ENCODE data around the gene P2RY6.
"Not testable (repeated sequence)": the region's sequence is repeated elsewhere in the genome, so short reads cannot be mapped to it uniquely, and the experiment has no call there.

P2RY6 gene

DNA sequence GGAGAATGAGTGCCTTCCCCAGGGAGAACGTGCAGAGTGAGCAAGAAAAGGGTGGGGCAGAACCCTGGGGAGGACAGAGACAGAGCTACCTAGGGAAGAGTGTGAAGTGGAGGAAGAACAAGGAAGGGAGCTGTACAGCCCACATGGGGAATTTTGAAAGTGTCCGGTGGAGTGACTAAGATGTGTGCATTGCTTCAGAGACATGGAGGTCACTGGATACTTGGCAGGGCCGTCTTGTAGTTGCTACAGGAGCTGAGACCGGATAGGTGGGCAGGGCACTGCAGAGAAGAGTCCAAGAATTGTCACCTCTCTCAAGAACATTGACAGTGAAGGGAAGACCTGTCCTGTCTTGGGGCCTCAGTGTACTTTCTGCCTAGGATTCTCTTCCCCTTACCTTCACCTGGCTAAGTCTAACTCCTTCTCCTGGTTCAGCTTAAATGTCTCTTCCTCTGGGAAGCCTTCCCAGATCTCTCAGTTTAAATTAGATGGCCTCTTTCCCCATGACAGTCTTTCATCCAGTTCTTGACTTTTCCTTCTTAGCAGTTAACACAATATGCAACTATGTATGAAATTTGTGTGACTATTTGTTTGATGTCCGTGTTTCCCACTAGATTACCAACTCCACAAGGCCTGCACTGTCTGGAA, 9.2 kb upstream of the P2RY6 start:
- no peak for DNase-seq

DNA sequence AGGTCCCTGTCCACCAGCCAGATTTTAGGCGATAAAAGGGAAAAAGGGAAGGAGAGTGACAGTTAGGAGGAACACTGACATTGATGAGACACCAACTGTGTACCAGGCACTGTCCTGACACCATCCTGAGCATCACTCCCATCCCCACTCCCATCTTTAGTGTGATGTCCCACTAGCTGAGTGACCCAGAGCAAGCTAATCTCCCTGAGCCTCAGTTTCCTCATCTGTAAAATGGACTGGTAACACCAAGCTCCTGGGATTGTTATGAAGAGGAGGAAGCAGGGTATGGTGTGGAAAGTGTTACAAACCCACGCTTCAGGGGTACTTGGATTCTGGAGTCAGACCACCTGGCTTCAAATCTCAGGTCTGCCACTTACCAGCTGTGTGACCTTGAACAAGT, 8.5 kb upstream of the P2RY6 start:
- no peak for DNase-seq

DNA sequence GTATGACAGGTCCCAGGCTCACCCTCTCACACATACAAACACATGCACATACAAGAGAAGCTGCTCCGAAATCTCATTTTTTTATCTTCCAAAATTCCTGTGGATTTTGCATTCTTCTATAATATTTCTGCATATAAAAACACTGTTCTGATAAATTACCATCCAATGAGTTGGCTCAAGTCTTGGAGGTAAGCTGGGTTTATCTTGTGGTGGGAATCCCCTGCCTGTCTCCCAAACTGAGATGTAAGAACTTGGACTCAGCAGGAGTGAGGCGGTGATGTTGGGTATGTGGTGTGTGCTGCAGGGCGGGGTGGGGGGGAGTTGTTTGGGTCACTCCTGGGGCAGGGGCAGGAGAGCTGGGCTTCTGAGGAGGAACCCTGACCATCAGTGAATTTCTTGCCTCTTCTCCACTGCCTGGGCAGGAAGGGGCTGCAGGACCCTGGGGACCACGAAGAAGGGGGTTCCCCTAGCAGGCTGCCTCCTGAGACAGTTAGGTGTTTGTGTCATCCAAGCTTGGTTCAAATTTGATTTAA, 6.8 kb upstream of the P2RY6 start:
- DNase-seq, result no peak

DNA sequence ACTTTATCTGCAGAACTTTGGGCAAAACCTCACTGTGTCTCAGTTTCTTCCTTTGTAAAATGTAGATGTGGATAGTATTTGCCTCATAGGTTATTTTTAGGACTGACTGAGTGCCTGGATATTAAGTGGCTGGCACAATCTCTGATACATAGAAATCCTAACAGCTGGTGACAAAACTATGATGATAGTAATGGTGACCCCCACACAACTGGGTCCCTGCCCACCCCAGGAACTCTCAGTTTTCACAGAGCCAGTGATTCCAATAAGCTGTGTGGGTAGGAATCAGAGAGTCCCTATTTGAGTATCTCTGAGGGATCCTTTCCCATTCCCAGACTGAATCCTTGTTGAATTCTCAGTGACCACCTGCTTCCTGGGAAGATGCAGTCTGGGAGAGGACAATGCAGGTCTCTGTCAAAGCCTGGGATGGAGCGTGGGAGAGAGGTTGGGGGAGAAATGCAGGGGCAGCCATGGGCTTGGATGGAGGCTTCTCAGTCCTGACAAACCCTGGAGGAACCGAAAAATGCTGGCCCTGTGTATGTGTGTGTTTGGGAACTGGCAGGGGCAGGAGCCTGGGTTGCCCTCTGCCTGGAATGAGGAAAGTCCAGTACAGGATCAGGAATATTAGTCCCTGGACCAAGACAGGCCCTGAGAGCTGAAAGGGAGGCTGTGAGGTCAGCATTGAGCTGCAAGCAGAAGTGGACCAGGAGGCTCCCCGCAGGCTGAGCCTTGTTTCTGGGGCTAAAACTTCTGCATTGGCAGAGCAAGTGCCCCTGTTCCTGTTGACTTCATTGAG, 6.1 kb upstream of the P2RY6 start:
- DNase-seq, result no peak

DNA sequence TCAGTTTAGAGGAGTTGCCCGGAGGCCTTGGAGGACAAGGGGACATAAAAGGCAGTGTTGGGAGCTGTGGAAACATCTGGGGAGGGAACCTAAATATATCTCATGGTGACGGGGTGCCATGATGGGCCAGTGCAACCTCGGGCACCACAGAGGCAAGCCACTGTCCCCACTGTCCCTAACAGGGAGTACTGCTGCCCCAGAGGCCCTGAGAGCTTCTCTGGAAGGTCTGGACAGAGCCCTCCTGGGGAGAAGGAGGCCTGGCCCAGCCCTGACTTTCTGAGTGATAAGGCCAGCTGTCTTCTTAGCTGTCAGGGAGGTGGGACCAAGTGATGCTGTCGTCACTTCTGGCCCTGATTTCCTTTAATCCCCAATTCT, 5.5 kb upstream of the P2RY6 start:
- DNase-seq, result no peak

DNA sequence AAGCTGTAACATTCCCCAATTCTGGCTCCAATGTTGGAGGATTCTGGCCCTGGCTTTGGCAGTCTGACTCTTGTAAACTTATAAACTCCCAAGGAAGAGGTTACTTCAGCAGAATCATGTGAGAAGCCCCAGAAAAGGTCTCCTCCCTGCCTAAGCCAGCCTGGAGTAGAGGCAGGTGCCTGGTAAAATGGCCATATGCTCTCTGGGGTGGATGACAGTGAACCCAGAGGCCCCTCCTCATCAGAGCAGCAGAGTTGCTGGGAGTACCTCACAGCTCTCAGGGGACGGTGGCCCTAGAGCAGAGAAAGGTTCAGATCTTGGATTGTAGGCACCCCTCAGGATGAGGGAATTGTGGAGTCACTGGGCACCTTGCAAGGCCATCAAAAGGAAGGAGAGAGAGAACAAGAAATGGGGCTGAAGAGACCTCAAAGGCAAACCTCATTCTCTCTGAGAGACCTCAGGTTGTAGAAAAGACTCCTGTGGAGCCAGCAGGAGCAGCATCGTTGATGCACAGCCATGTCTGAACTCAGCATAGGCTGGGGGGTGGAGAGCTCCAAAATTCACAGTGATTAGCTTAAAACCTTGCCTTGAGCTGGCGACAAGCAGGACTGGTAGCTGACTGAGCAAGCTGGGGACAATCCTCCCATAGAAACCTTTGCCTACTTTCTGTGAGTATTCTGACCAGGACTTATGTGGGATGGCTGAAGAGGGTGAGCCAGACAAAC, 4.9 kb upstream of the P2RY6 start:
- no peak for DNase-seq

DNA sequence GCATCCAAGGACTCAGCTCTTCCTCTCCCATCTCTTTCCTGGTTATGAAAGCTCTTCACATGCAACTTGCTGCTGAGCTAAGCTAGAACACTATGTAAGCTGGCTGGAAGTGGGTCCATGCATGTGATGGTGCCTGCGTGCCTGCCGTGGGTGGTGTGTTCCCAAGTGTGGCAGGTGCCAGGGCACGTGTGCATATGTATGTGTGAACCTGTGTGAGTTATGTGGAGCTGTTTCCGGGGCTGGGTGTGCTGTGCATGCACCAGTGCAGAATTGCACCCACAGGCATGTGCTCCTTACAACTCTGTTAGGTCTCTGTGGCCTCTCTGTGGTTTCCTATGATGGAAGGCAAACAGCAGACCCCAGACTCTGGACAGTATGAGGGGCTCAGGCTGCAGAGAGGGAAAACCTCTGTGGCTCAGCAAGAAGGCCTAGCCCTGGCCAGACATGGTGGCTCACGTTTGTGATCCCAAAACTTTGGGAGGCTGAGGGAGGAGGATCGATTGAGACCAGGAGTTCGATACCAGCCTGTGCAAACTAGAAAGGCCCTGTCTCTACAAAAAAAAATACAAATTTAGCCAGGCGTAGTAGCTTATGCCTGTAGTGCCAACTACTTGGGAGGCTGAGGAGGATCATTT, 4.1 kb upstream of the P2RY6 start:
- no peak for DNase-seq

DNA sequence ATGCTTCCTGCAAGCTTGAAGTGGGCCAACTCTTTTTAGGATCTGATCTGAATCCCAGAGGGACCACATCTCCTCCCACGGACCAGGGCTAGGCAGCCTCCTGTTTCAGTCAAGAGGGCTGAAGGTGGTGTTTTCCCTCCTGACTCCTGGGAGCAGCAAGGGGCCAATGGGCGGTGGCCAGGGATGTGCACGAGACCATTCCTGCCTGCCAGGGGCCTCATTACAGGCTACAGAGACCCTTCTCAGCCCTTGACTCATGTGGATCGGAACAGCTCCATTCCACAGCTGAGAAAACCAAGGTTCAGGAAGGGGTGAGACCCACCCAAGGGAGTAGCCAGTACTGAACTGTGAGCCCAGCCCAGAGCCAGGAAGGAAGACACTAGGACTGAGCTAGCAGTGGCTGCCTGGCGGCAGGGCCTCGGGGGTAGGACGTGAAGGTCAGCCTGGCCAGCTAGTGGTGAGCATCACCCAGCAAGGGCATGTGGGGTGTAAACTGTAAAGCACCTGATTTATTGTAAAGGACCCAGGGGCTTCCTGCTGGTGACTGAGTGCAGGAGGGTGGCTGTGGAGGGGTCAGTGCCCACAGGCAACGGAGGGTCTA, 3.4 kb upstream of the P2RY6 start:
- no peak for DNase-seq

DNA sequence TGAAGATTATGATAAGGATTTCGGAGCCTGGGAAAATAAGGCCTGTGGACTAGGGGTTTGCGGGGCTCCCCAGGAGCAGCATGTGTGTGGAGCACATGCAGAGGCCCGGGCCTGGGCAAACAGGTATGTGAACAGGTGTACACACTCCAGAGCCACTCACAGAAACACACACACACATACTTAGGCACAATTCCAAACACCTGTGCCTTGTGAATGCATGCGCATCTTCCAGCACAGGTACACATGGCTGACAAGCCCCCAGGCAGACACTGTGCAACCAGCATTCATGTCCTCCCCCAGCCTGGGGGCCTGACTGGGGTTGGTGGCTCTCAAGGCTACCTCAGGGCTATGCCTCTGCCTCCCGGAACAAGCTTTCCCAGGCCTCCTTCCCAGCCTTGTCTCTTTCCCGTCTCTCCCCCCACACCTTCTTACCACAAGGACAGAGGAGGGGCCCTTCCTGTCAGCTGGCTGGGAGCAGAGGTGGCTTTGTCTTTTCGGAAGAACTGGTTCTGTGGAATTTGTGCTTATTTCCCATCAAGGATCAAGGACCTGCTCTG, 2.6 kb upstream of the P2RY6 start:
- no peak for DNase-seq

DNA sequence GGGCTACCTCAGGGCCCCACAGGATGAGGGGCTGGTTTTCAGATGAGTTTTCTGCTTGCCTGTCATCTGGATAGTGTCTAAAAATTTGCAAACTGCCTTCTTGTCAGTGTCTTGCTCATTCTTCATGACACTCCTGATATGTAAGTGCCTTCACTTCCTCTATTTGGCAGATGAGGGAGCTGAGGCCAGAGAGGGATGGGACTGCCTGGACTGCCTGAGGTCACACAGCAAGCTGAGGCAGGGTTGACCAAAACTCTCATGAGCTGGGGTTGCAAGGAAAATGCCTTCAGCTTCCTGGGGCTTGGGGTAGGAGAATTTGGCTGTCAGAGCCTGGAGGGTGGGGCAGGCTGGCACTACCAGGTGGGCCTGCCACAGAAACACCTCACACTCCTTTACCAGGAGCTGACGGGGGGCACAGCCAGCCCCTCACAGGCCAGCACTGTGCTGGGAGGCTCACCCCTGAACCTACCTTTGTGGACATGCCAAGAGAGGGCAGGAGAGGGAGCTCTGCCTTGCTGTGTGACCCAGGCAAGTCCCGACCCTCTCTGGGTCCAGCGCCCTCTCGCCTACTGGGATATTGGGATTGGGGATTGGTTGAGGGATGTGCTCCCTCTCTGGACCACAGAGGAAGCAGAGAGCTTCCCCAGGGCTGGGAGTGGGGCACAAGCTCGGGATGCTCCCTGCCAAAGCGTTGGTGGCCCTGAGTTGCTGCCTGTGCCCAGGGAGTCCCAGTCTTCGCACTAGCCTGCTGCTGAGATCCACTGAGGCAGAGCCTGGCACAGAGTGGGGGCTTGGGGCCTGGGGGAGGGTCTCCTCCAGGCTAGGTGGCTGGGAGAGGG, 1.9 kb upstream of the P2RY6 start:
- peak; percentile 47 to 62 for DNase-seq

DNA sequence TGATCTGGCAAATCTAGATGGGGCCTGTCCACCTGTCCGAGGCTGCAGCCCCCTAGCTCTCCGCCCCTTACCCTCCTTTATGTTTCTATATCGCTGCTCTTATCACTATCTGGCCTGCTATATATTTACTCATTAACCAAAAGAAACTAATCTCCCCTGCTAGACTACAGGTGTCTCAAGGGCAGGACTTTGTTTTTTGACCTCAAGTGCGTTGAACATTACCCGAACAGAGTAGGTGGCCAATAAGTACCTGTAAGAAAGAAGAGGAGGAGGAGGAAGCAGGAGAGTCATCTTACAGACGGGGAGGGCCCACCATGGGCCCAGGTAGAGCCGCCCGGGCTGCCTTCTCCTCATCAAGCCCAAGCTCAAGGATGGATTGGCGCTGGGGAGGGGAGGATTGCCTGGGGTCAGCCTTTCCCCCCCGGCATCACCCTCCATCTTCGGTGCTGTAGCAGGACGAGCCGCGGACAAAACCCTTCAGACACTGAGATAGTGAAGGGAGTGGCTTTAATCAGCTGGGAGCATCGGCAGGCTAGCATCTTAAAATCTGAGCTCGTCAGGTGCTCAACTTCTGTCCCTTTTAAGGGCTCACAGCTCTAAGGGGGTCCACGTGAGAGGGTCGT, 1.2 kb upstream of the P2RY6 start:
- DNase-seq, result no peak

DNA sequence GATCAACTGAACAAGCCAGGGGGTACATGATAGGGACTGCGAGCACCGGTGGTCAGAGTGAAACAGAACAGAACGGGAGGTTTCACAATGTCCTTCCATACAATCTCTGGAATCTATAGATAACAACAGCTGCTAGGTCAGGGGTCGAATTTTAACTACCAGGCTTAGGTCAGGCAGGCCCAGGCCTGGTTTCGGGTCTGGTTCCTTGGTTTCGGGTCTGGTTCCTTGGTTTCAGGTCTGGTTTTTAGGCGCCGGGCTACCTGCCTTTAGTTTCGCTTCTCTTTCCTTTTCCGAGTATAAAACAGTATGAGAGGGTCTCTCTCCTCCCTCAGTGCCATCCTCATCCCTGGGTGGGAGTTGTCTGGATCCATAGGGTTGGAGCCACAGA, 666 bp upstream of the P2RY6 start:
- not testable (repeated sequence) for DNase-seq

DNA sequence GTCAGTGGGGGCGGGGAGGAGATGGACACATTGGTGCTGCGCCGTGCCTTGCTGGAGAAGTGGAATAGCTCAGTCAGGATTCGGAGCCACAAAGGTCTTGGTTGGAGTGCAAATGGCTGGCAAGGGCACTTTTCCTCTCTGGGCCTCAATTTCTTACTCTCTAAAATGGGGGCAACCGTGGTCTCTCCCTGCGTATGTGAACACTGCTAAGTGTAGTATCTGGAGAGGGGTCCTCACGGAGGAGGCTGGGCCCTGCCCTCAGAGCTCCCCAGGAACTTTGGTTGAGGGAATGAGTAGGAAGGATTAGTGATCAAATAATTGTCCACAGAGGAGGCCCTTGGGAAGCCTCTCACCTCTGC, 521 bp downstream of the P2RY6 start:
- DNase-seq, result no peak

DNA sequence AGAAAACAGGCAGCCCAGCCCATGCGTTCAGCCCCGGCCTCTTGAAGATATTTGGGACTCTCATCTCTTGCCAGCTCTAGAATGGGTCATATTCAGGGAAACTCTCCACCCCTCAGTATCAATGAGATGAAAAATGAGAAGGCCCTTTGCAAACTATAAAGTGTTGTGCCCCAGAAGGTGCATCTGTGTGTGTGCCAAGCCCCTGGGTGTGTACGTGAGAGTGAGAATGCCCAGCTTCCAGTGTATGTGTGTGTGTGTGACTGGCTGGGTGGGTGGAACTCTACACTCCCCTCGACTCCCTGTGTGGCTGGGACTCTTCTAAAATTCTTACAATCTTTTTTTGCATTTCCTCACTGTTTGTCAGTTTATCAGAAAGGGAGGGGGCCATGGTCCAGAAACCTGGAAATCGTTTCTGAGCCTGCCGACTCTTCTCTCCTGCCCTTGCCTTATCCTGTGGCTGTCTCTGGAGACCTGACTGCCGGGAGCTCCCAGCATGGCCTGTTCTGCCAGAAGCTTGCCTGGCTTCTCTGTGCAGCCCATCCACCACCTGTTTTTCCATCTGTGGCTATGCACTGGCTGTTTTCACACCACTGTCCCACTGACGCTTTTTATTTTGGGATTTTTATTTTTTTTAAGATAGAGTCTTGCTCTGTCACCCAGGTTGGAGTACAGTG, 1.2 kb downstream of the P2RY6 start:
- no peak for DNase-seq

DNA sequence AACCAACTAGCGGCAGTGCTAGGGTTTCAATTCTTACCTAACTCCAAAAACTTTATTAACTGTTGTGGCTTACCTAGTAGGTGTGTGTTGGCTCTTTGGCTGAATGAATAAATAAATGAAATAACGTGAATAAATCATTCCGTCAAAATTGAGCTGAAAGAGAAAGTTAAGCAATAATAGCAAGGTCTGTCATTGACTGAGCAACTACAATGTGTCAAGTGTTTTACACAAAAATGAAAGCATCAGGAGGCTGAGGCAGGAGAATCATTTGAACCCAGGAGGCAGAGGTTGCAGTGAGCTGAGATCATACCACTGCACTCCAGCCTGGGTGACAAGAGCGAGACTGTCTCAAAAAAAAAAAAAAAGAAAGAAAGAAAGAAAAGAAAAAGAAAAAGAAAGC, 2.1 kb downstream of the P2RY6 start:
- not testable (repeated sequence) for DNase-seq

DNA sequence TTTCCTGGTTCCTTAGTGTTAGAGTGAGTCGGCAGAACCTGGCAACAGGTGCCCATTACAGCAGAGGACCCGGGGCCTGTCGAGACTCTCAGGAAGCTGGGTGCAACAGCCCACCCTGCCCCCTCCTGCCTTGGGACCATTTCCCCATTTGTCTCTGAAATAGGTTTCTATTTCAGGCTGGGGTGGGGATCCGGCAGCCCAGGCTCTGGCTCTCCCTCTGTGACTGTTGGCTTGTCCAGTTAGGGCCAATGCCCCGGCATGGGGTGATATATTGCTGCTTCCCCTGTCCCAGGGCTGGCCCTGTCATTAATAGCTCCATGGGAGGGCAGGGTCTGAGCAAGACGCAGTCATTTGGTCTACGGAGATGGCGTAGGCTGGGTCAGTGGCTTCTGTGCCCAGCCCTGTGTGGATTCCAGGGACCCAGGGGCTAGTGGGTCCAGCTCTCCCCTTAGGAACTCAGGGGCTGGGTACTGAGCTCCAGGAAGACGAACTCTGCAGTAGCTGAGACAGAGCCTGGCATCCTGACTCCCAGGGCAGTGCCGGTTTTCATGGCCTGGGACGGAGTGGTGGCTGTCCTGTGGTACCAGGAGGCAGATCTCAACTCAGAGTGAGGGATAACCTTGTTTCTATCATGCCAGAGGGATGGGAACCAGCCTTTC, 2.7 kb downstream of the P2RY6 start:
- DNase-seq, result peak in 1 of 2 experiments; percentile 28

DNA sequence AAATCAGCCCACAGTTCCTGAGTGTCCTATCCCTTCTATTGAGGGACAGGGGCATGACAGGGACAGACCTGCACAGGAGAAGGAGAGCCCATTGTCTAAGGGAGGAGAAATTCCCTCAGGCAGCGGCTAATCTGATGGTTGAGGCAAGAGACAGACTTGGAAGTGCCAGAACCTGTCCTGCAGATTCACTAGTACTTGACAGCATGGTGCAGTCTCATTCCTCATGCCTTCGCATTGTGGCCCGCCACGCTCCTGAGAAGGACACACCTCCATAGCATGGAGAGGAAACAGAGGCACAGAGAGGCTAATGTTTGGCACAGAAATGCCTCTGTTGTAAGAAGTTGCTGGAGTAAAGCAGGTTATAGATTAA, 3.2 kb downstream of the P2RY6 start:
- no peak for DNase-seq

DNA sequence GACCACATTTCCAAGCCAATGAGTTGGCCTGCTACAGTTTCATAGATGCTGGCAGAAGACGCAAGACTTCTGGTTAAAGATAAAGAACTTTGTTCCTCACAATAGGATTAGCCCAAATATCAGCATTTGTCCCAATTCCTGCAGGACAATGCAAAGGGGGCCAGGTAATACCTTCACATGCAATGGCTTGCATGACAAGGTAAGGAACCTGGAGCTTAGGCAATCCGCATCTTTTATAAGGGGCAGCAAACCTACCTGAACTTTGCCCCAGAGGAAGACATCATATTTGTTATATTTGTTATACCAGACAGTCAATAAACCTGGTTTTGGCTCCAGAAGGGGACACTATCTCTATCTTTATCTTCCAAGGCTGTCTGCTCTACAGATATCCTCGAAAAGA, 5.3 kb downstream of the P2RY6 start:
- no peak for DNase-seq

DNA sequence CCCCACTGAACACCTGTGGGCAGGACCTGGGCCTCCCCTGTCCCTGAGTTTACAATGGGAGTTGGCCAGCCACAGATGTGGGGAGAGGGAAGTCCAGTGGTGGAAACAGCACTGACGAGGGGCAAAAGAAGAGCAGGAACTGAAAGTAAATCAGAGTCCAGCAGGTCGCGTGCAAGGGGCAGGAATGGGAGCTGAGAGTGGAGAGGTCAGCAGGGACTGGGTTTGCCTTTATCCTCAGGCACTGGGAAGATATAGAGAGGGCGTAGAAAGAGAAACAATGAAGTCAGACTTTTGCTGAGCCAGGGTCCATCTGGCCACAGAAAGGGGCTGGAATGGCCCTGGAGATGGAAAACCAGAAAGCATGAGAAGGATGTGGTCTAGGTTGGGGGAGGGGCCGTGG, 8.5 kb downstream of the P2RY6 start:
- no peak for DNase-seq

DNA sequence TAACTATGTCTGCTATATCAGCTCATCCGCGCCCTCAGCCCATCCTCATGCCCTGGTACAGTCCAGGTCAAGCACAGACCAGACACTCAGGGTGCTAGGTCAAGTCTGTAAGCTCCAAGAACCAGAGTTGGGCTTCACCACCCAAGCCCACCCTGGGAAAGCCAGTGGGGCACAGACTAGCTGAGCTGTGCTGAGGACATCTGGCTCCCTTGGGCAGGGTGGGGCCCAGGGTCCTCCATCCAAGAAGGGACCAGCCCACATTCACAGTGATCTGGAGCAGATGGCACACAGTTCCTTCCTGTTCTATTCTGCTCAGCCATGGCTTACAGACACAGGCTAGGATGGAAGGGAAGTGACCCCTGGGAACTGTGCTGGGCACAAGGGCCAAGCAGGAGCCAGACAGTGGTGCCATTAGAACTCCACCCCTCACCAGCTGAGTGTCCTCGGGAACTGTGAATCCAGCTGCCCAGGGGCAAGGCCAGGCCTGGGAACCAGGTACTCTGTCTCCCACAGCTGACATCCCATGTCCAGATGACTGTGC, 9.1 kb downstream of the P2RY6 start:
- DNase-seq, result peak; percentile 41 to 48
